HG02938 (cell line): ENCODE data around the gene TBC1D21.

Experiments
- ATAC-seq: cut with Tn5 transposase; IDR thresholded peaks from one replicate; pipeline ENCODE4 v1.9.1; 2021; ENCODE audit warnings: mild to moderate bottlenecking, moderate library complexity; ENCODE audit not compliant: unreplicated experiment

The TBC1D21 gene

DNA sequence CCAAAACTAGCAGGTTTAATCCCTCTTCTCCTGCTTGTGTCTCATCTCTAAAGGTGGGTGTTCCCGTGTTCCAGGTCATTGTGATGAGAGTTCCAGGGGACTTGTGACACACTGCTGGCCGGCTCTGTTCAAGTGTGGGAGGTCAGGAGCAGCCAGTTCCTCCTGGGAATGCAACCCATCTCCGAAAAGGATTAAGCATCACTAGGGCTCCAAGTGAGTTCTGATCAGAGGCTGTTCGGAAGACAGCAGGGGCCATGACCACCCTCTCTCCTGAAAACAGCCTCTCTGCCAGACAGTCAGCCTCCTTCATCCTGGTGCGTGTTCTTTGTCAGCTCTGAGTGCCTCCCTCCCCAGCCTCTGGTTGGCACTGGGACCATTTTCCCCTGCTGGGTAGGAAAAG, at the start of gene TBC1D21:
TSS of gene TBC1D21 (plus strand) at position 109 of the 400 bp plus-strand sequence. CDS start at position 255, 146 bp downstream.
- no peak for ATAC-seq

DNA sequence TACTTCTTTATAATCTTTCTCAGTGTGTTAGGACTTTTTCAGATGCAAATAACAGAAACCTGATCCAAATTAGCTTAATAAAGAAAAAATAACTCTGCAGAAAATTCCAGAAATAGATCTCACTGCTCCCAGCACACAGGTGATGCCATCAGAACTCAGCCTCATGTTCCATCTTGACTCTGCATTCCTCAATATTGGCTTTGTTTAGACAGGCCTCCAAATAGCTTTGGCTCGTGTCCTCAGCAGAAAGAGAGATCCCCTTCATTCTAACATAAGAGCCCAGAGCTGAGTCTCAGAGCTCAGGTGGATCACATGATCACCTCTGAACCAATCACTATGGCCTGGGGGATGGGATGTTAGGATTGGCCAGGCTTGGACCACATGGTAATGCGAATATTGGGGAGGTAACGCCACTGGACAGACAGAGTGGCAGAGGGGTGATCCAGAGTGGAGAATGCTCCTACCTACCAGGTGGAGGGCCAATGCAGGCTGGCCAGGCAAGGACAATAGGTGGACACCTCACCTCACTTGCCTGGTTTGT, 46.6 kb upstream of the TBC1D21 start:
- ATAC-seq = no peak

GRCh38 chr15:73829523-73829922, 43.8 kb upstream of the TBC1D21 start:
- no peak for ATAC-seq

DNA sequence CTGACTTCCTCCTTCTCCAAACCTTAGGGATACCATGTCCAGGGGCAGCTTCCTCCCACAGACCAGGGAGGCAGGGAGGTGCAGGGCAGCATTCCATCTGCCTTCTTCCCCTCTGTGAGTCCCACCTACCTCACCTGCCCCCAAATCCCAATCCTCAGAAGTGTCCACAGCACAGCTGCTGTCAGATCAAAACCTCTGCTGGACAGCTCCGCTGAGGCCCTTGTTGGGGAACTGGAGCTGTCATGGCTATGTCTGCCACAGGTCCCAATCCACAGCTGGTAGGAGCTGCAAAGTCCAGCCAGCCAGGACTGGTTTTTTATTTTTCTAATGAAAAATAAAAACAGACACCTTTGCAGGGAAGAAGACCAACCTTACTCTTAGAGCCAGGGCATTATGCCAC, 40.7 kb upstream of the TBC1D21 start:
- no peak for ATAC-seq

DNA sequence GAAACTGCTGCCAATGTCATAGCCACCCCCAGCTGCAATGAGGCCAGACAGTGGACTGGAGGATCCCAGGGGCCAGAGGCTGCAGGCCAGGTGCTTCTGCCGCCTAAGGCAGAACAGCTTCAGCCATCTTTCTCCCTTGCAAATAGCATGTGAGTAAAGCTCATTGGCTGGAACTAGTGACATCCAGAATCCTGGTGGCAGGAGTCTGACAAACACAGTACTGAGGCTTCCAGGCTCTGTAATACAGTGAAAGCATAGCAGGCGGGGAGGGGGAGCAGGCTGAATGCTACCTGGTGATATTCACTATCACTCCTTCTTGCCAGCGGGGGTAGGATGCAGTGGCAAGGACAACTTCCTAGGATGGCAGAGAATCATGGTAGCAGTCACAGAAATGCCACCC, 36.5 kb upstream of the TBC1D21 start:
- ATAC-seq = no peak

GRCh38 chr15:73838831-73839426, 34.4 kb upstream of the TBC1D21 start:
- ATAC-seq = no peak

DNA sequence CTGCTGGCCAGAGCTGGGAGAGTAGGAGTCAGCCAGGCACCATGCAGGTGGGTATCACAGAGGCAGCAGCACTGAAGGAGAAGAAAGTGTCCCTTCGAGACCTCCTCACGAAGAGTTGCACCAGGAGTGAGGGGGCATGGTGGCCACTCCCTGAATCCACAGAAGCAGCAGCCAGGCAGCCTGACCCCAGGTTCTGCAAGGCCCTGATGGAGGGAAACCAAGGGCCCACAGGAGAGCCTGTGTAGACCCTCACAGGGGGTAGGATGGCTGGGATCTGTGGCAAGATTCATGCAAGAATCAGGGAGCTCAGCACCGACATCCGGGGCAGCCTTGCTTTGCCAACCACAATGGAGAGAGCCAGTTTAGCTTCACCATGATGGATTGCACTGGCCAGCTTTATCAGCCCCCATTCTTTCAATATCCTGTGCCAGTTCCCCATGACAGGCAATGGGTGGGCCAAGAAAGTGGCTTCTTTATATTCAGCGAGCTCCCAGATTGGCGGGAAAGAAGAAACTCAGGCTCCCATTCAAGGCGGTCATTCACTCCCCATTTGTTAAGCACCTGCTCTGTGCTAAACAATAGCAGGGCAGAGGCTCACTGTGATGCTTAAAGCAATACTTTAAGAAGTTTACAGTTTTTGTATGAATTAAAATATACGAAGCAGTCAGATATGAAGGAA, 33.5 kb upstream of the TBC1D21 start:
- ATAC-seq = no peak

GRCh38 chr15:73840771-73841170, 32.6 kb upstream of the TBC1D21 start:
- ATAC-seq = no peak

- no peak for ATAC-seq
These were observed 31.3 kb upstream of the TBC1D21 start for GRCh38 chr15:73841756-73842725.

- no peak for ATAC-seq
These were observed 29.6 kb upstream of the TBC1D21 start for GRCh38 chr15:73843787-73844186.

GRCh38 chr15:73844356-73844755, 29.0 kb upstream of the TBC1D21 start:
- ATAC-seq = no peak

DNA sequence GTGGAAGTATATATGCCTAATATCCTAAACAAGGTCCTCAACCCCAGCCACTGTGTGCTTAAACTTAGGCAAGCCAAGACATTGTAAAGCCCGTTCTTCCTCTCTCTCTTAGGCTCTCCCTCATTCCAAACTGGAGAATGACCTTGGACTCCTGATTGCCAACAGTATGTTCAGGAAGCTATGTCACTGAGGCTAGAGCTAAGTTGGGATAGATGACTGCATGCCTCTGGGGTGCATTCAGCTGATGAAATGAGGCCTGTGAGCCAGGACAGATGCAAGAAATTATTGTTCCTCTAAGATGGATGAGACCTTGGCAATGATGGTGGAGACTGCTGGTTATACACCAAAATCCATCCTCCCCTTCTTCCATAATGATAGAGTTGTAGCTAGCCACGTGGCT, 27.9 kb upstream of the TBC1D21 start:
- ATAC-seq = no peak

GRCh38 chr15:73845907-73846306, 27.5 kb upstream of the TBC1D21 start:
- ATAC-seq = no peak

DNA sequence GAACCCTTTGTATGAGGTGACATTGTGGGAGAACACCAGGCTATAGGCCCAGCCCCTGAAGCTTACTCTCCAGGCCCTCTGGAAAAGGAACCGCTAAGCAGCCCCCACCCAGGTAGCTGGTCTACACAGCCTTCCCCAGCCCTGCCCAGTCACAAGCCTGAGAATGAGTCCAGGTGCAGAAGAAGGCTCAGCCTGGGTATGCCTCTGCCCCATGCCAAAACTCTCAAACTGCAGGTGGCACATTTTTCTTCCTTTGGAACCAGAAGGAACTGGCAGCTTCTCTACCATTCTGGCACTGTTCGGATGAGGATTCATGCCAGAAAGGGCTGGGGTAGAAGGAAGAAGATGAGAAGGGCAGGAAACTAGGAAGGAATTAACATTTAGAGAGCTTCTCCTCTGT, 23.7 kb upstream of the TBC1D21 start:
- ATAC-seq = no peak

- no peak for ATAC-seq
These were observed 23.1 kb upstream of the TBC1D21 start for GRCh38 chr15:73850228-73850627.

DNA sequence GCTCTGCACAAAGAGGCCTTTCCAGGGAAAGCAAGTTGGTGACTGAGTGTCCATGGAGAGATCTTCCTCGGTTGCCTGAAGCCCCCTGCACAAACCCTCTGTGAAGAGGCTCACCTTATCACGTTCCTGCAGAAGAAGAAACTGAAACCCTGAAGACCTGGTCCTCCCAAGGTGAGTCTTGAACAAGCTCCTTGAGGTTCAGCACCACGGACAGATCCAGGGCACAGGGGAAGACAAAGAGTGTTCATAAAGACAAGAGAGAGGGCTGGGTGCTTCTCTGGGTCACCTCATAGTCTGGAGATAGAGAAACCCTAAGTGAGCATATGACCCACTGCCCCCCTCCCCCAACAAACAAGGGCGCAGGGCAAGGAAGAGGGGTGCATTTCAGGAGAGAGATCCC, 21.7 kb upstream of the TBC1D21 start:
- no peak for ATAC-seq

GRCh38 chr15:73852507-73852906, 20.9 kb upstream of the TBC1D21 start:
- ATAC-seq = no peak

GRCh38 chr15:73854265-73854664, 19.1 kb upstream of the TBC1D21 start:
- no peak for ATAC-seq

- no peak for ATAC-seq
These were observed 16.7 kb upstream of the TBC1D21 start for GRCh38 chr15:73856458-73857192.

- ATAC-seq = no peak
These were observed 16.0 kb upstream of the TBC1D21 start for GRCh38 chr15:73857193-73857920.
